Esophagus muscularis mucosa (tissue), 4 donors: Measurements from ENCODE around the gene FAM236D. TPM values are rescaled to one million over a fixed set of nuclear protein-coding genes. Genes with fewer than 3 reads are reported as not detected.
"Not testable (repeated sequence)": the region's sequence is repeated elsewhere in the genome, so short reads cannot be mapped to it uniquely, and the experiment has no call there.

Source experiments
- DNase-seq: peaks from one replicate; pipeline ENCODE4 v3.0.0-alpha.2; 2017; ENCODE audit errors: extremely low spot score
- H3K27ac ChIP-seq, 4 donors: fragments of 200-600 bp; sonication (generic); replicated peaks in 1 of 4; 1 replicate in 3 of 4; 2 replicates in 1 of 4; pipeline ENCODE4 v1.5.1; 2016 to 2019; ENCODE audit warnings: mild to moderate bottlenecking in 1 of 4
- H3K27me3 ChIP-seq, 4 donors: fragments of 200-600 bp; sonication (generic); one replicate each; pipeline versions ENCODE4 v1.5.1 to v1.6.0; 2016 to 2019
- H3K36me3 ChIP-seq, 4 donors: fragments of 200-600 bp; sonication (generic); one replicate each; pipeline ENCODE4 v1.5.1; 2016 to 2019
- H3K4me1 ChIP-seq, 4 donors: fragments of 200-600 bp; sonication (generic); one replicate each; pipeline ENCODE4 v1.5.1; 2016 to 2019
- H3K4me3 ChIP-seq, 4 donors: fragments of 200-600 bp; sonication (generic); 1 replicate in 2 of 4; 2 replicates in 2 of 4; pipeline ENCODE4 v1.5.1; 2016 to 2019; ENCODE audit warnings: mild to moderate bottlenecking in 4 of 4, moderate library complexity in 1 of 4
- H3K9me3 ChIP-seq, 4 donors: fragments of 200-600 bp; sonication (generic); 1 replicate in 3 of 4; 2 replicates in 1 of 4; pipeline ENCODE4 v1.5.1; 2016 to 2019
- WGBS: methylation state at CpG from one replicate; pipeline ENCODE4 v1.1.5; 2018; 5-methylcytosine and 5-hydroxymethylcytosine counted together
- intact Hi-C: fragments of 100-400 bp; cut with DNase I; formaldehyde crosslinking; loops from one replicate; pipeline ENCODE4 v1.15.1; 2023
- total RNA-seq, 4 donors: library from RNA; depleted of rRNA; stranded (reverse); fragments of >200 nt; gene quantifications; one replicate each; pipeline versions ENCODE4 v1.1.0 to v1.2.1, GENCODE V29; 2016

FAM236D gene
- total RNA-seq, result not detected

DNA sequence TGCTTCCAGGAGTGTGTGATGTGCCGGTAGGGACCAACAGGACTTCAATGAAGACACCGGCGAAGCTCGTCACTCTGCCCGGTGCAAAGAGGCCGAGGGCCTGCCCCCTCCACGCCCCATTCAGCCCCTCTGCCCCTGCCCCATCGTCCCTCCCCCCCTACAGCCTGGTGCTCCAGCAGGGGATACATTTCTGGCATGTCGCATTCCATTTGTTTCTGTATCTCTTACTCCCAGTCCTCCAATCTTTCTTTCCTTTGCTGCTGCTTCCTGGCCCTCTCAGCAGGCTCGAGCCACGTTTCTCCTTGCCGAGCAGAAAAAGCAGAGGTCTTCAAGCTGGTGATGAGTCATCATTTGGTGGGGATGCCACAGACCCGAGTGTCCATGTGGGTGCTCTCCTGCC, at the start of gene FAM236D:
FAM236D (minus strand) TSS at position 101 of the 400 bp plus-strand sequence; CDS start at position 1, 100 bp downstream.
- no CpG with 5 or more reads among the region's 13 CpGs for WGBS
- H3K27me3 ChIP-seq, H3K4me1 ChIP-seq, intact Hi-C loops, DNase-seq, H3K27ac ChIP-seq, H3K4me3 ChIP-seq, H3K36me3 ChIP-seq, H3K9me3 ChIP-seq: not testable (repeated sequence)

DNA sequence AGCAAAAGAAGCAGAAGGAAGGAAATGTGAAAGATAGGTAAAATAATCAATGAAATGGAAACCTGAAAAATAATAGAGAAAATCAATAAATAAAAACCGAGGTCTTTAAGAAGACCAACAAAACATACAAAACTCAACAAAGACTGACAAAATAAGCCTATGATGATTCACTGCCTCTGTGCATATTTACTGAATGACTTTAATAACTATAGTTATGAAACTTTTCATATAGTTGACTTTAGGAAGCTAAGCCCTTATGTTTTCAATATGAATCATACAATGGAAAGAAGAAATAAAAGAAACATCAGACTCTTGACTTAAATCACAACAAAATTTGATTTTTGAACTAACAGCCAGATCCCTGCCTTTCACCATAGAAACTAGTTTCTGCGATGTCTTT, 29.5 kb upstream of the FAM236D start:
- no CpG with 5 or more reads among the region's 2 CpGs for WGBS
- H3K36me3 ChIP-seq, H3K27me3 ChIP-seq, H3K9me3 ChIP-seq, H3K4me3 ChIP-seq, H3K27ac ChIP-seq, DNase-seq, intact Hi-C loops, H3K4me1 ChIP-seq: not testable (repeated sequence)

DNA sequence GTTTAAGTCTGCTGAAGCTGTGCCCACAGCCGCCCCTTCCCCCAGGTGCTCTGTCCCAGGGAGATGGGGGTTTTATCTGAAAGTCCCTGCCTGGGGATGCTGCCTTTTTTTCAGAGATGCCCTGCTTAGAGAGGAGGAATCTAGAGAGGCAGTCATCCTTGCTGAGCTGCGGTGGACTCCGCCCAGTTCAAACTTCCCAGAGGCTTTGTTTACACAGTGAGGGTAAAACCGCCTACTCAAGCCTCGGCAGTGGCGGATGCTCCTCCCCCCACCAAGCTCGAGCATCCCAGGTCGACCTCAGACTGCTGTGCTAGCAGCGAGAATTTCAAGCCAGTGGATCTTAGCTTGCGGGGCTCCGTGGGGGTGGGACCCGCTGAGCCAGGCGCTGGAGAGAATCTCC, 22.7 kb upstream of the FAM236D start:
- no CpG with 5 or more reads among the region's 13 CpGs for WGBS
- intact Hi-C loops, H3K27me3 ChIP-seq, H3K27ac ChIP-seq, H3K4me3 ChIP-seq, H3K4me1 ChIP-seq, DNase-seq, H3K9me3 ChIP-seq, H3K36me3 ChIP-seq: not testable (repeated sequence)

DNA sequence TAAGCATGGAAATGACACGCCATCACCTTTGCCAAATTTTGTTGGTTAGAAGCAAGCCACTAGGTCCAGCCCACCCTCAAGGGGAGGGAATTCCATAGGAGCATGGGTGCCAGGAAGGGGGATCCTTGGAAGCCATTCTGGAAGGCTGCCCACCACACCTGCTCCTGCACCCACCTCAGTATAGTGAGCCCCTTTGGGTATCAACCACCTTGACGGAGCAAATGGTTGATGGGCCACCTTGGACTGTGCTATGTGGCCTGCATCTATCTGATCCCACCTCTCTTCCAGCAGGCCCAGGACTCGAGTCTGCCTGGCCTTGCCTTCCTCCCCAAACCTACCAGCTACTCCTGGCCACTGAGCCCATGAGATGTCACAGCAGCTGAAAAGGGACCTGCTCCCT, 17.6 kb downstream of the FAM236D start:
- H3K36me3 ChIP-seq, H3K27ac ChIP-seq, H3K4me3 ChIP-seq, DNase-seq, H3K9me3 ChIP-seq, intact Hi-C loops, H3K27me3 ChIP-seq, H3K4me1 ChIP-seq: not testable (repeated sequence)
- whole genome bisulfite sequencing, result no CpG with 5 or more reads among the region's 3 CpGs

DNA sequence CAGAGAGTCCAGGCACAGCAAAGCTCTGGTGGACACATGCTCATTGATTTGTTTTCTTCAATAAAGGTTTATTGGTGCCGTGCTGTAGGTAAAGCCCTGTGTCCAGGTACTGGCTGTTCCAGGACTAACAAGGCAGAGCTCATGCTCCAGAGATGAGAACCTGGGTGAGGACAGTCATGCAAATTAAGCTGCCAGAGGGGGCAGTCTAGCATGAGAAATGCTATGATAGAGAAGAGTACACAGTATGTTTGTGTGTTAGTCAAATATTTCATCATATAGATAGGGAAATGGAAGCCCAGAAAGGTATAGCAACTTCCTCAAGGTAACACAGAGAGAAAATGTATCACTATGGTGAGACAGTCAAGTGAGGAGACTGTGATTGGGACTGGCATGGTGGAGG, 19.9 kb downstream of the FAM236D start:
- H3K27ac ChIP-seq, H3K27me3 ChIP-seq, intact Hi-C loops, H3K4me3 ChIP-seq, H3K9me3 ChIP-seq, H3K36me3 ChIP-seq, H3K4me1 ChIP-seq, DNase-seq: not testable (repeated sequence)
- no CpG with 5 or more reads among the region's 1 CpG for WGBS

GRCh38 chrX:72783964-72784363, 24.0 kb downstream of the FAM236D start:
- H3K36me3 ChIP-seq, H3K9me3 ChIP-seq, H3K4me1 ChIP-seq, H3K27me3 ChIP-seq, H3K27ac ChIP-seq, H3K4me3 ChIP-seq, DNase-seq, intact Hi-C loops: not testable (repeated sequence)
- no CpG with 5 or more reads among the region's 6 CpGs for WGBS

DNA sequence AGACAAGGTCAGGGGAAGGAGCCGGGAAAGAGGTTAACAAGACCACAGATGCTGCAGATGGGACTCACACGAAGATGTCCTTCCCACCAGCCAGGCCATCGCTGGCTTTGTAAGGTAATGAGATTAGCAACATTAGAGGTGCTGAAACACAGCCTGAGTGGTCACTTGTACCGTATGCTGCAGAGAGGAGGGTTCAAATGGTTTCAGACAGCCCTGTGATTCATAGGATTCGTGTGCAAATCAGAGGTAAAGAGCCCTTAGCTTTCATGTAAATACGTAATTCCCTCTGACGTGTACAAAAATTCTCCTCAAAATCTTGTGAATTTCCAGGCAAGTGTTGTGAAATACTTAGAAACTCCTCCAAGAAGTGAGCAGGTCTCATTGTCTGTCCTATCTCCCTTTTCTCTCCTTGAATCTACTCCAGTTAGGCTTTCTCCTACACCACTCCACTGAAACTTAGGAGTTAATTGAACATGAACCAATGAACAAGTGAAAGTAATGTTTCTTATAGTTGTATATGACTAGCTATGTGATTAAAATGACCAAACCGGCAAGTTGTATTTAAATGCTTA, 24.6 kb downstream of the FAM236D start:
- intact Hi-C loops, H3K27me3 ChIP-seq, H3K27ac ChIP-seq, DNase-seq, H3K4me3 ChIP-seq, H3K36me3 ChIP-seq, H3K4me1 ChIP-seq, H3K9me3 ChIP-seq: not testable (repeated sequence)
- WGBS, result no CpG with 5 or more reads among the region's 8 CpGs

GRCh38 chrX:72782560-72782959, 25.4 kb downstream of the FAM236D start, which contains the start of gene FAM236B:
TSS of gene FAM236B (minus strand) at chrX:72782660. CDS start at chrX:72782560, 100 bp downstream.
- not testable (repeated sequence) for H3K9me3 ChIP-seq
- no CpG with 5 or more reads among the region's 15 CpGs for WGBS

GRCh38 chrX:72778146-72778545, 29.9 kb downstream of the FAM236D start:
- H3K4me1 ChIP-seq, H3K4me3 ChIP-seq, H3K27me3 ChIP-seq, intact Hi-C loops, H3K36me3 ChIP-seq, H3K9me3 ChIP-seq, DNase-seq, H3K27ac ChIP-seq: not testable (repeated sequence)
- no CpG with 5 or more reads among the region's 6 CpGs for WGBS

More at GRCh38 chrX:72782560-72782959, 25.4 kb downstream of the FAM236D start, which contains the start of gene FAM236B:
- DNase-seq, H3K4me1 ChIP-seq, H3K27ac ChIP-seq, H3K27me3 ChIP-seq, intact Hi-C loops, H3K36me3 ChIP-seq, H3K4me3 ChIP-seq: not testable (repeated sequence)

- H3K27ac ChIP-seq, H3K4me1 ChIP-seq, H3K27me3 ChIP-seq, H3K36me3 ChIP-seq, H3K9me3 ChIP-seq, intact Hi-C loops, DNase-seq, H3K4me3 ChIP-seq: not testable (repeated sequence)
- WGBS, result no CpG with 5 or more reads among the region's 15 CpGs
Measured at GRCh38 chrX:72777467-72777790, 30.6 kb downstream of the FAM236D start.

DNA sequence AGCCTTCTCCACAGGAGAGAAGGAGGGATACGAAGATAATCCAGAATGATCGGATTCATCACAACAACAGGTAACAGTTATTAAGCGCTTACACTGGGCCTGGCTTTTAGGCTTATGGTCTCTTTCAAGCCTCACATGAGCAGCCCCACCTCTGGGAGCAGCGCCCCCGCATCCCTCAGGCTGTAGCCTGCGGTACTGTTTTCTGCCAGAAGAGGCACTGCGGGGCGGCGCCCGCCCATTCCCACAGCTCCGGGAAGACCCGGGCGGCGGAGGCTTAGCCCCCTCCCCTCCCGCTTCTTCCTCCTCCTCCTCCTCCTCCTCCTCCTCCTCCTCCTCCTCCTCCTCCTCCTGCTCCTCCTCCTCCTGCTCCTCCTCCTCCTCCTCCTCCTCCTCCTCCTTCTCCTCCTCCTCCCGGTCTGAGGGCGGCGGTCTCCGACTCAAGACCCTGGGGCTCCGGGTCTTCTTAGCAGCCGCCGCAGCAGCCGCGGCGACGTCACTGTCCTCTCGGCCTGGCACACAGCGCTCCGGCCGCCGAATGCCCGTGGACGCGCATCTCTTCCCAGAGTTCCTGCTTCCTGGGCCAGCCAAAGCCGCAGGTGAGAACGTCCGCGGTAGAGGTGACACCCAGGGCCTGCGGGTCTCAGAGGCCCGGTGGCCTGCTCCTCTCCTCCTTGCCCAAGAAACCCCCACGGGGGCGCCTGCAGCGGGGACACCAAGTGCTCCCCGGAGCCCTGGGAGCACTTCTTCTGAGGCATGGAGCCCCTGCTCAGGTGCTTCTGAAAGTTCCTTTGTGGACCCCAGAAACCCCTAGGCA, 31.1 kb downstream of the FAM236D start, which contains the start of gene DMRTC1B:
DMRTC1B (plus strand) TSS at position 238 of the 814 bp plus-strand sequence. CDS start 68,246 bp downstream, outside the sequence.
- DNase-seq, H3K27ac ChIP-seq, H3K4me1 ChIP-seq, H3K27me3 ChIP-seq, H3K4me3 ChIP-seq, H3K36me3 ChIP-seq, intact Hi-C loops, H3K9me3 ChIP-seq: not testable (repeated sequence)
- WGBS, result no CpG with 5 or more reads among the region's 44 CpGs

DNA sequence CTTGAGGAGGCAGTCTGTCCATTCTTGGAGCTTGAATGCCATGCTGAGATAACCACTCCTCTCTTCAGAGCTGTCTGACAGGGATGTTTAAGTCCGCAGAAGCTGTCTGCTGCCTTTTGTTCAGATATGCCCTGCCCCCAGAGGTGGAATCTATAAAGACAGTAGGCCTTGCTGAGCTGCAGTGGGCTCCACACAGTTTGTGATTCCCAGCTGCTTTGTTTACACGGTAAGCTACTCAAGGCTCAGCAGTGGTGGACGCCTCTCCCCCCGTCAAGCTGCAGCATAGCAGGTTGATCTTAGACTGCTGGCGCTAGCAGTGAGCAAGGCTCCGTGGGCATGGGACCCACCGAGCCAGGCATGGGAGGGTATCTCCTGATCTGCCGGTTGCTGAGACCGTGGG, 47.6 kb downstream of the FAM236D start:
- DNase-seq, H3K36me3 ChIP-seq, H3K9me3 ChIP-seq, H3K27ac ChIP-seq, H3K4me1 ChIP-seq, intact Hi-C loops, H3K27me3 ChIP-seq, H3K4me3 ChIP-seq: not testable (repeated sequence)
- WGBS, result no CpG with 5 or more reads among the region's 9 CpGs
